T-helper 2 cell (primary cell): ENCODE data around the gene GKN1.
A peak's percentile ranks its signal among the peaks of the same experiment; 100 is the strongest.

Source experiments
- DNase-seq, 5 experiments: peaks; one replicate each; pipeline versions ENCODE4 v3.0.0 to v3.0.0-alpha.2; 2012 to 2022

The GKN1 gene

DNA sequence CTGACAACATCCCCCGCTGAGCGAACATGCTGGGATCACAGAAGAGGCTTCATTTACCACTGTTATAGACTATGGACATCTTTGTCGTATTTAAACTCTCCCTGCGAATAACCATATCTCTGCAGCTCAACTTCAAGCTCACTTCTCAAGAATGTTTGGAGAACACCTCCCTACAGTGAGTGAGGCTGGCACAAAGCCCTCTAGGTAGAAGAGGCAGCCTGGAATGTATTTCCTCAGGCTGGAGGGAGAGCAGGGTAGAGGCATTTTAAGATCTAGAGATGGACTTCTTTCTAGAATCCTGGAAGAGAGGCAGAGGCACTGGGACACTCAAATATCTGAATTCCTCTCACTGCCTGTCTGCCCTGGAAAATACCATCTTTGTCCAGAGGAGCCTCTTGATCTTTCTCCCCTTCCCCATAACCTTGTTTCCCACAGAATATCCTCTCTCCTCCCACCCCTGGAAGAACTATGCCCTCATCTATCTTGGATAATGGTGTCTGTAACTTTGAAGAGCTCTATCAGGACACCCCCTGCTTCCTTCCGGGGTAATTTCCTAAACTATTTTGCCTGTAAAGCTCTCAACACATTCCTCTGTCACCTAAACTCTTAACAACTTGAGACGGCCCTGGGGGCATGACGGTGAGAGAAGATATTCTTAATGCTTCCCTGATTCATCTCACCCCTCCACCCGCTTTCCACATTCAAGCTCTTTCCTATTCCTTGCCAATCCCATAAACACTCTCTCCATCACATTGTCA, 36.2 kb downstream of the GKN1 start:
- DNase-seq = no peak

DNA sequence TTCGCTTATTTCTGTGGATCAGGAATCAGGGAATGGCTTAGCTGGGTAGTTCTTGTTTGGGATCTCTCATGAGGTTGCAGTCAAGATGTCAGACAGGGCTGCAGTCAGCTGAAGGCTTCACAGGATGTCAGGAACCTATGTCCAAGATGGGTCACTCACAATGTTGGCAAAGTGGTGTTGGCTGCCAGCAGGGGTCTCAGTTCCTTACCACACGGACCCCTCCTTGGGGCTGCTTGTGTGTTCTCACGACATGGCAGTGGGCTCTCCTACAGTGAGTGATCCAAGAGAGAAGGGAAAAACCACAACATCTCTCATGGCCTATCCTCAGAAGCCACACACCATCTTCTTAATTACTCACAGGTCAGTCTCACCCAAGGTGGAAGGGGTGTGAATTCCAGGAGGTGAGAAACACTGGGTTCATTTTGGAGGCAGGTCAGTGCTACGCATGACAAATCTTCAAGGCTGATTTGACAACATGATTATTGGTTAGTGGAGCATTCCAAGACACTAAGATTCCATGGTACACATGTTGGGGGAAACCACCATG, 37.2 kb downstream of the GKN1 start:
- DNase-seq = no peak

DNA sequence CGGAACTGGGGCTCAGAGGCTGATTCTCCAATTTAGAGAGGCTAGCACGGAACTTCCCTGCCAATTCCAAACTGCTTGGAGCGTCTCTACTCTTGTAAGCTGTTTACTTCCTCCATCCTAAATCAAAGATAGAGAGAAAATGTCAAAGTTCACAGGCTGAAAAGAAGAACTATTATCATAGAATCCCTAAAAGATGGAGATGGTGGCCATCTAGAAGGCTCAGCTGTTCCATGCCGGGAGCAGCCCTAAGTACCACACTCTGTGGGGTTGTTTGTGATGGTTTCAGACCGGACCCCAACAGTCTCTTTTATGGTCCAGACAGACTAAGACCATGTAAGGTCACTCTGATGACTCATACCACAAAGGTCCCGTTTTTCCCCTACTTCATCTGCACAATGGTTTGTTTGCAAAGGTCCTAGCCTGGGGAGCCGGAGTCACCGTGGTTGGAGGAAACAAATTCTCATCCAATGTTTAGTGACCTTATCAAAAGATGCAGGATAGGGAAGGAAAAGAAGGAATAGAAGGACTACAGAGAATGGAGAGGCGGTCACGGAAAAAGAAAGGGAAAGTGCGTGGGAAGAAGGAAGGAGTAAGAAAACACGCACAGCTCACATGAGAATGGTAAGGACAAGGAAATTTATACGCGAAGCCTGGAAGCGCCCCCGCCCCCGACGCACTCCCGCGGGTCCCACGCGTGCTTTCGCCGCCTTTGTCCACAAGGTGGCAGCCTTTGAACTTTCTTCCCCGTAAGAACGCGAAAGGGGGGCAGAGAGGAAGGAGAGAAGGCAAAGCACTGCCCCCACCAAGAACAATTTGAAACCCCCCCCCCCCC, 38.1 kb downstream of the GKN1 start:
- DNase-seq = peak in 2 of 5 experiments; percentile 21 to 26

DNA sequence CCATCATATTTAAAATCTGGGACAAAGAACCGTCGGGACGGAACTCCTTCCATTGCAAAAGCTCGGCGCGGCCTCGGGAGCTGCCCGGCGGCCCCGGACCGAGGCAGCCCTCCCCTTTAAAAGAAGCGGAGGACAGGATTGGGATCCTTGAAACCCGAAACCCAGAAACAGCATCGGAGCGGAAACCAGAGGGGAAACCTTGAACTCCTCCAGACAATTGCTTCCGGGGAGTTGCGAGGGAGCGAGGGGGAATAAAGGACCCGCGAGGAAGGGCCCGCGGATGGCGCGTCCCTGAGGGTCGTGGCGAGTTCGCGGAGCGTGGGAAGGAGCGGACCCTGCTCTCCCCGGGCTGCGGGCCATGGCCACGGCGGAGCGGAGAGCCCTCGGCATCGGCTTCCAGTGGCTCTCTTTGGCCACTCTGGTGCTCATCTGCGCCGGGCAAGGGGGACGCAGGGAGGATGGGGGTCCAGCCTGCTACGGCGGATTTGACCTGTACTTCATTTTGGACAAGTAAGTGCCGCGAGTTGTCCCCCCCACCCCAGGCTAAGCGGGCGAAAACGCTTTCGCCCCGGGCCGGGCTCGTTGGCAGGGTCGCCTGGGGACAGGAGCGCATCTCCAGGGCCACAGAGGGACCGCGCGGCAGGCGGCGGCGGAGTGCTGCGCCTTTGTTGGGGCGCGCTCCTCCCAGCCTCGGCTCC, 38.9 kb downstream of the GKN1 start, which contains the start of gene ANTXR1:
Gene ANTXR1 (plus strand): TSS at position 38 of the 698 bp plus-strand sequence. CDS start 321 bp downstream, at position 359.
- DNase-seq = peak in 1 of 5 experiments; percentile 22

DNA sequence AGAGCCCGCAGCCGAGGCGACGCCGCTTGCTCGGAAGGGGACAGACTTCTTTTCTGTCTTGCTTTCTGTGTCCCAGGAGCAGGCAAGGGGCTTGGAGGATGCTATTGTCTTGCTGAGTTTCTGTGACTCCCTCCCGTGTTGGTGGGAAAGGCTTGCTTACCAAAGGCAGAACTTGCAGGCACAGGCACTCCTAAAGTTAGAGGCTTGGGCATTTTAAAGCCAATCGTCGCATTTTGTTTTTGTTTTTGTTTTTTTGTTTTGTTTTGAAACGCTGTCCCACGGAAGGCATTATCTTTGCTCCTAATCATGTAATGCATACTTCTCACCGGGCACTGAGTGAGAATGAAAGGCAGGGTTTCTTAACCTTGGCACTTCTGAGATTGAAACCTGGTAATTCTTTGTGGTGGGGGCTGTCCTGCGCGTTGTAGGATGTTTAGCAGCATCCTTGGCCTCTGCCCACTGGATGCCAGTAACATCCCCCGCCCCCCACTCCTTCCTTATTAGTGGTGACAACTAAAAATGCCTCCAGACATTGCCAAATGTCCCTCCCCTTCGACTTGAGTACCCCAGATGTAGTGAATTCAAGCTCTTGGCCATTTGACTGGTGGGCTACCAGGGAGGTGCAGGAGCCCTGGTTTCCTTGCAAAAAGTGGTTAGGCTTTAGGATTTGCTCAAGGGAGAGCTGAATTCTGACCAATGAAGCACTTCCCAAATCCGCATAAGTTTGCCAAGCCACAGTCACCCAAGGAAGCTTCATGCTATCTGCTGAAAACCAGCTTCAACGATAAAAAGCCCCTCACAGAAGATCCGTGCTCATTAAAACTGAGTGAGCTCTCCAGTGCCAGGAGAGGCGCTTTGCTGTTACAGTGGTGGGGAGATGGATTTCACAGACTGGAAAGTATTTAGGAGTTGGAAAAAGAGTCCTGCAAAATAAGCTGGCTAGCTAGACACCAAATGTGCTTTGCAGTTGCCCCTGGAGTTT, 39.7 kb downstream of the GKN1 start:
- peak in 1 of 5 experiments; percentile 17 for DNase-seq

DNA sequence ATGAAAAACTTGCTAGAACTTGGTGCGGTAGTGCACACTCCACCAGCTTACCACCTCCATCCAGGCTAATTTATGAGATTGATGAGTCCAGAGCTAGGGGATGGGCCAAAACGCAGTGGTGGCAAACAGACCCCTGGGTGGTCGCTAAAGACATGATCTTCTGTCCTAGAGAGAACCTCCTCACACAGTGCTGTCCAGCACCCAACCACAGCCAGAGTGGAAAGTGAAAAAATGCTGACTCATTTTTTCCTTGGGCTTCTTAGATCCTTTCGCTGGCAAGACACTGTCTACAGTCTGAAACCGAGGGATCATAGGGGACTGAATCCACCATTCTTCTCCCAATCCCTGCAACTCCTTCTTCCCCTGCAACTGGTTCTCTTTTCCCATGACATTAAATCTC, 42.6 kb downstream of the GKN1 start:
- no peak for DNase-seq

DNA sequence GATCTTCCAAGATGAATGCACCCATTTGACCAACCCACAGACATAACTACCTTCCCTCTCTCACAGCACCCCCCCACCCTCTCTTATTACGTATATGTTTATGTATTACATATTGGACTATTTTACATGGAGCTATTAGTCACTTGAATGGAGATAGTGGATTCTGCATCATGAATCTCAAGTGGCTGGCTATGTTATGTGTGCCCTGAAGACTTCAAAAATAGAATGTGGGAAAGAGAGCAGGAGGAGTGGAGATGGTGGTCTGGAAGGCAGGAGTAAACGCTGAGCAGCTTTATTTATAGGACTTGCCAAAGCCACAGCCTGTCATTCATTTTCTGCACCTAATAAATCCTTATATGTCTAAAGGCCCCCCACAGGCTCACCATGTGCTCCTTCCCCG, 43.4 kb downstream of the GKN1 start:
- no peak for DNase-seq

DNA sequence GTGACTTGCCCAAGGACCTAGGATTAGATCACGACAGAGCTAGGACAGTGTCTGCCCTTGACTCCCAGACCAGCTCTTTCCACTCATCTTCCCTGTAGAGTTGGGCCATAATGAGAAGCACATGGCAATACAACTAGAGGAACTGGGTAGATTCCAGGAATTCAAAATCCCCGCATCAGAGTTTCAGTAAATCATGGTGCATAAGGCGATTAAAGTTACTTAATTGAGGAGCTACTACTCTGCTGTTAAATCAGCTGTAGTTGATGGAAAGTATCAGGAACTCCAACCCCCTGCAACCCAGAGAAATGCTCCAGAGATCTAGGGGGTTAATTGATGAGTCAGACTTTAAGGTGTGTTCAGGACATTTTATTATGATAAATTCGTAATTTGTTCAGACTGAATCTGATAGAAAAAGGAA, 44.3 kb downstream of the GKN1 start:
- no peak for DNase-seq

DNA sequence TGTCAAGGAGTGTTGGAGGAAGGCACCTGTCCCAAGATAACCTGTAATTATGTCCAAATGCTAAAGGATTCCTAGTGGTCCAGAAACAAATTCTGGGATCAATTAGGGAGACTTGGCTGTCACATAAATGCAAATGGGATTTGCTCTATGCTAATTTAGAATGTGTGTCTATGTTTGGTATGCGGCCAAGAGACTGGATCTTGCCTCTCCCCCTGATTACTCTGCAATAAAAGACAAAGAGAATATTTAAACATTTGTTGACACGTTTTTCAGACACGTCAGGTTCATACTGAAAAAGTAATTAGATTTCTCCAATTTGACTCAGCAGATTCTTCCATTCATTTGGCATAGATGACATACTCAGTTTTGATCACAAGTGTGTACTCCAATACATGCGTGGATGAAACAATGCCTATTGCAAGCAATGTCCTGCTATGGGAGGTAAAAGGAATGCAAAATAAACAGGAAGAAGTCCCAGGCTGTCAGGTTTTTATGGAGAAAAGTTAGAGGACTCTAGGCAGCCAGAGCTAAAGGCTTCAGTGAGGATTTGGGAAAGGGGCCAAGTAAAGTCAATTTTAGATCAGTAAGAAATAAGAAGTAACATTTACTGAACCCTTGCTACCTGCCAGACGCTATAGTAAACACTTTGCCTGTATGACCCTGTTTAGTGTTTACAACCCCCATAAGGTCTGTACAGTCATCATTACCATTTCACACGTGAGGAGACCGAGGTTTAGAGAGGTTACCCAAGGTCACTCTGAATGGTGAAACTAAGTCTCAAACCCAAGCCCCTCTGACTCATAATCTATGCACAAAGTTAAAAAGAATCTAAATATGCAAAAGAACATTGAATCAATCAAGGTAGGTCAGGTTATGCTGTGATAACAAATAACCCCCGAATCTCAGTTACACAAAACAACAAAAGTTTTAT, 46.3 kb downstream of the GKN1 start:
- DNase-seq = no peak

DNA sequence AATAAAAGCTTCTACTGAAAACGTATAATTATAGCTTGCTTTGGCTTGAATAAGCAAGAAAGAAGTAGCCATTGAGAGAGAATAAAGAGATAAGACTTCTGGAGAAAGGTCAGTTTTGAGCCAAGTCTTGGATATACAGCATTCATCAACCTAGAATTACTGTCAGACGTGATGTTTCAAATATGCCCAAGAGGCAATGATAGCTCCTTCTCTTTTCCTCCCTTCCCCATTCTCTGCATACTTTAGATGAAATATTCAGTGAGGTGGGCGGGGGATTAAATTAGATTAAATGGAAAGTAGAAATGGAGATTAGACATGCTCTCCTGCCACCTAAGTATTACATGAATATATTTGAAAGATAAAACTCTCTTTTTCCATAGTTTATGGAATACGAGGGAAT, 47.3 kb downstream of the GKN1 start:
- DNase-seq = no peak

DNA sequence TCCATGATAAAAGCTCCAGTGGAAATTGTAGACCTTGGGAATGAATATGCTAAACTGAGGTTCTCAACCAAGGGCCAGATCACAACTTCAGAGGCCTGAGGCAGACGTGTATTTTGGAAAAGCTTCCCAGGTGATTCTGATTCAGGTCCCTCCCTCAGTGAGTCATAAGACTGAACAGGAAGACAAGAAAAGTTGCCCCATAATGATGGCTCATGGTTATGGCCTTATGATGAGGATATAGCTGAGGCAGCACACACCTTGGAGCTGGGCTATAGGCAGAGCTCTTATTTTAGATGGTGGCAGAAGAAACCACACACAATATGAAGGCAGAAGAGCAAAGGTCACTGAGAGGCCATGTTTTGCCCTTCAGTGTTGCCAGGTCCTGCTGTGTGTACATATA, 48.1 kb downstream of the GKN1 start:
- no peak for DNase-seq

DNA sequence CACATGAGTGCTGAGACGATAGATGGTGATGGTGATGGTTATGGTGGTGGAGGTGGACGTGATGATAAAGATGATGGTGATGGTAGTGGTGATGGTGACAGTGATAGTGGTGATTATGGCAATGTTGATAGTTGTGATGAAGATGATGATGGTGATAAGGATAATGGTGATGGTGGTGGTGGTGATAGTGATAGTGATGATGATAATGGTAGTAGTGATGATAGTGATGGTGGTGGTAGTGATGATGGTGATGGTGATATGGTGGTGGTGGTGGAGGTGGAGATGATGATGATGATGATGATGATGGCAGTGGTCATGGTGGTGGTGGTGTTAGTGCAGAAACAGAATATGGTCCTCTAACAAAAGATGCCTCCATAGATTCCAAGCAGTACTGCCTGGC, 48.8 kb downstream of the GKN1 start:
- DNase-seq = peak in 1 of 5 experiments; percentile 13

DNA sequence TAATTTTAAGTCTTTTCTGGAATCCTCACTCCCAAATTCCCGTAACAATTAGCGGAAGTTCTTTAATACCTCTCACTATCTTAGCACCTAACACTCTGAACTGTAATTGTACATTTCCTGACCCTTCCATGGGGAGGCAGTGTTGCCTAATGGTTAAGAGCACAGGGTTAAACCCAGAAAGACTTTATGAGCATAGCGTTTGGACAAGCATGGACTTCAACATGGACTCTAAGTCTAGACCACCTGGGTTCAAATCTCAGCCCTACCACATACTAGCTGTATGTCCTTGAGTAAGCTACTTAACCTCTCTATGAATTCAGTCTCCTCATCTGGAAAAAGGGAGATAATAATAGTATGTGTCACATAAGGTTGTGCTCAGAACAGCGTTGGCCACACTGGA, 51.6 kb downstream of the GKN1 start:
- DNase-seq = peak in 1 of 5 experiments; percentile 16

DNA sequence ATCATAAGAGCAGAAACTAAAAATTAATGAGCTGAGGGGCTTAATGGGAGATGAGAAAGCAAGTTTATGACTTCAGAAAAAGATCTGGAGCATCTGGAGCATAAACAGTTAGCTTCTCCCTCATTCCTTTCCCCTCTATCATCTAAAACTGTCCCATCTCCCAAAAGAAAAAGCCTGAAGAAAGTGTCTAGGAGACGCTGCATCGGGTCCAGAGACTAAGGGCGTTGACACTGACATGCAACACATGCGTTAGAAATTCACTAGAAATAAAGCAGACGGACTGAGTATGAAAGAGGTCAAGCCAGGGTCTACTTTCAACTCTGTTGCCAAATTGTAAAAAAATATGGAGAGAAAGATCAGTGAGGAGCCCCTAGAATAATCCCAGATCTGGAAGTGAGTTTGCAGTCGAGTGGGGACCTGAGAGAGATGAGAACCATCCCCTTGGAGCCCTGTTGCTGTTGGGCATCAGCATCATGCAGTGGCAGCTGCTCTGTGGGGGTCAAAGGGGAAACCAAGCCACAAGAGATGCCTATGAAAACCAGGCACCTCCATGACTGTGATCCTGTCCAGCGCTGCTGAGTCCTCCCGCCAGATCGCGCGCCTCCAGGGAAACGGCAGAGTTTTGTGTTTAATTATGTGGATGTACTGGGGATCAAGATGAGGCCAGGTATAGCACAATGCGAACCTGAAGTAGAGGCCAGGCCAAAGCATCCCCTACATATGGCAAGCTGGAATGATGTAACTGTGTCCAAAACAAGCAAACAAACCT, 52.4 kb downstream of the GKN1 start:
- DNase-seq = no peak
